Measurements from ENCODE around the gene ZNF768.

DNA sequence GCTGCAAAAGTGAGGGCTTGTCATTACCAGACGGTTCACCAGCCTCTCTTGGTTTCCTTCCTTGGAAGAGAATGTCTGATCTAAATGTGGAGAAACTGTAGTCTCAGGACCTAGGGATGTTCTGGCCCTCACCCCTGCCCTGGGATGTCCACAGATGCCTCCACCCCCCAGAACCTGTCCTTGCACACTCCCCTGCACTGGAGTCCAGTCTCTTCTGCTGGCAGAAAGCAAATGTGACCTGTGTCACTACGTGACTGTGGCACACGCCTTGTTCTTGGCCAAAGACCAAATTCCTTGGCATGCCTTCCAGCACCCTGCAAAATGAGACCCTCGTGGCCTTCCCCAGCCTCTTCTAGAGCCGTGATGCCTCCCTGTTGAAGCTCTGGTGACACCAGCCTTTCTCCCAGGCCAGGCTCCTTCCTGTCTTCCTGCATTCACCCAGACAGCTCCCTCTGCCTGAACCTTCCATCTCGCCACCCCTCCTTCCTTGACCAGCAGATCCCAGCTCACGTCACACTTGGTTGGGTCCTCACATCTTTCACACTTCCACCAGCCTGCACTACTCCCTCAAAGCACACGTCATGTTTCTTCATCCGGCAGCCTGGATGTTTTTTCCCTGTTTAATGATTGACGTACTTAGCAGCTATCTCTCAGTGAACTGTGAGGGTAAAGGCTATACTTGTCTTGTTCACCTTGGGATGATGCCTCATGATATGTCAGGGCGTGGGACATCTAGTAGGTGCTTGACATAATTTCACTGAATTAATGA lies 4.3 kb downstream of the ZNF768 start:
- TF ChIP-seq, protein P1, sequence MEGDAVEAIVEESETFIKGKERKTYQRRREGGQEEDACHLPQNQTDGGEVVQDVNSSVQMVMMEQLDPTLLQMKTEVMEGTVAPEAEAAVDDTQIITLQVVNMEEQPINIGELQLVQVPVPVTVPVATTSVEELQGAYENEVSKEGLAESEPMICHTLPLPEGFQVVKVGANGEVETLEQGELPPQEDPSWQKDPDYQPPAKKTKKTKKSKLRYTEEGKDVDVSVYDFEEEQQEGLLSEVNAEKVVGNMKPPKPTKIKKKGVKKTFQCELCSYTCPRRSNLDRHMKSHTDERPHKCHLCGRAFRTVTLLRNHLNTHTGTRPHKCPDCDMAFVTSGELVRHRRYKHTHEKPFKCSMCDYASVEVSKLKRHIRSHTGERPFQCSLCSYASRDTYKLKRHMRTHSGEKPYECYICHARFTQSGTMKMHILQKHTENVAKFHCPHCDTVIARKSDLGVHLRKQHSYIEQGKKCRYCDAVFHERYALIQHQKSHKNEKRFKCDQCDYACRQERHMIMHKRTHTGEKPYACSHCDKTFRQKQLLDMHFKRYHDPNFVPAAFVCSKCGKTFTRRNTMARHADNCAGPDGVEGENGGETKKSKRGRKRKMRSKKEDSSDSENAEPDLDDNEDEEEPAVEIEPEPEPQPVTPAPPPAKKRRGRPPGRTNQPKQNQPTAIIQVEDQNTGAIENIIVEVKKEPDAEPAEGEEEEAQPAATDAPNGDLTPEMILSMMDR (IDR thresholded peaks at IDR 0.05): no peak
- no peak for TF ChIP-seq SIN3A (IDR thresholded peaks at IDR 0.05; ENCODE audit: borderline replicate concordance, insufficient read depth, low read depth, low read length)
